ENCODE results near the gene ANTXRL.
A peak's percentile ranks its signal among the peaks of the same experiment; 100 is the strongest.
"Not testable (repeated sequence)": the region's sequence is repeated elsewhere in the genome, so short reads cannot be mapped to it uniquely, and the experiment has no call there.

Gene ANTXRL

DNA sequence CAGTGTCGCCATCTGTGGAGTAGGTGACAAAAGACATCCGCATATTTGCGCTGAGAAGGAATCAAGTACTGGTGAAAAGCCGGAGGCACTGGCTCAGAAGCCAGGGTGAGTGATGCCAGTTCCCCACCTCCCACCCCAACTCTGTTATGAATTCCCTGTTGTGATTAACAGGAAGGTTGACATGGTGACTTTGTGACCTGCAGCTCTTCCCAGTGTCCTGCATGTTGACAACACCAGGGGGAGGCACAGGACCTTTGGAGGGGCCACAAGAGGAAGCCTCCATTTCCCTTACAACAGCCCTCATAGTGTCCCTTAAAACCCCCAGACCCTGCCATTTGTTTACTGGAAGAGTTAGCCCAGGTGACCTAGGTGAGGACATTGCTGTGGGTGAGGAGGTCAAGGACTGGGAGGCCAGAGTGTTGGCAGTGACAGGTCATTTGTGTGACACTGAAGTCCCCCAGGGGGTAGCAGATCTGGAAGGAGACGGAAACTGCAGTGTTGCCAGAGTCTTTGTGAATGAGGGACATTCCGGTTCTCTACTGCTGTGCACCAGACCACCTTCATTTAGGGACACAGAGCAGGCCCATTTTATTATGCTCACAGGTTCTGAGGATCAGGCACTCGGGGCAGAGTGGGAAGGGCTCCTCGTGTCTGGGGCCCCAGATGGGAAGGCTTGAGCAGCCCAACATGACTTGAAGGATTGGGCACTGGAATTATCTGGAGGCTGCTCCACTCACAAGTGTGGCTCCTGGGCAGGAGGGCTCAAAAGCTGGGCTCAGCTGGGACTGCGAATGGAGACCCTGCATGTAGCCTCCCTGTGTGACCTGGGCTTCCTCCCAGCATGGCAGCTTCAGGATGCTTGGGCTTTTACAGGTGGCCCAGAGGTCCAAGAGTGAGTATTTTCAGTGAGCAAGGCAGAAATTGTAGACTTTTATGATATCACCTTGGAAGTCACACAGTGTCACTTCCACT lies 13.0 kb upstream of the ANTXRL start:
- DNase-seq (ENCODE audit: low read depth): no peak

GRCh38 chr10:46277840-46278239 lies 9.0 kb upstream of the ANTXRL start:
- no peak for DNase-seq (ENCODE audit: low read depth)

DNA sequence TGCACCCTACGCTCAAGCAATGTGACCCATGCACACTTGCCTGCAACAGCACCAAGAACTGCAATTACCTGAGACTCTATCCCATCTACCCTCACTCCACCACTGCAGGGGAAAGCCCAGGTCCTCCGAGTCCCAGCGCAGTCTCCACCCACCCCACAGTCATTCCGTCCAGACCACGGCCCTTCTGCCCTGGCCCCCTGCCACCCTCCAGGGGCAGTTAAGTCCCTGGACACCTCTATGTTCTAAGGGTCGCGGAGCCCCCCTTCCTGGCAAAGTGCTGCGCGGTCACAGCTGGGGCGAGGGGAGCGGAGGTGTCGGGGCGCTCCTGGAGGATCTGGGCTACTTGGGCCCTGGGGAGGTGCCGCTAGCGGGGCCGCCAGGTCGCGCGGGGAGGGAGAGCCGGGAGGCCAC lies 4.4 kb upstream of the ANTXRL start:
- not testable (repeated sequence) for DNase-seq (ENCODE audit: low read depth)

DNA sequence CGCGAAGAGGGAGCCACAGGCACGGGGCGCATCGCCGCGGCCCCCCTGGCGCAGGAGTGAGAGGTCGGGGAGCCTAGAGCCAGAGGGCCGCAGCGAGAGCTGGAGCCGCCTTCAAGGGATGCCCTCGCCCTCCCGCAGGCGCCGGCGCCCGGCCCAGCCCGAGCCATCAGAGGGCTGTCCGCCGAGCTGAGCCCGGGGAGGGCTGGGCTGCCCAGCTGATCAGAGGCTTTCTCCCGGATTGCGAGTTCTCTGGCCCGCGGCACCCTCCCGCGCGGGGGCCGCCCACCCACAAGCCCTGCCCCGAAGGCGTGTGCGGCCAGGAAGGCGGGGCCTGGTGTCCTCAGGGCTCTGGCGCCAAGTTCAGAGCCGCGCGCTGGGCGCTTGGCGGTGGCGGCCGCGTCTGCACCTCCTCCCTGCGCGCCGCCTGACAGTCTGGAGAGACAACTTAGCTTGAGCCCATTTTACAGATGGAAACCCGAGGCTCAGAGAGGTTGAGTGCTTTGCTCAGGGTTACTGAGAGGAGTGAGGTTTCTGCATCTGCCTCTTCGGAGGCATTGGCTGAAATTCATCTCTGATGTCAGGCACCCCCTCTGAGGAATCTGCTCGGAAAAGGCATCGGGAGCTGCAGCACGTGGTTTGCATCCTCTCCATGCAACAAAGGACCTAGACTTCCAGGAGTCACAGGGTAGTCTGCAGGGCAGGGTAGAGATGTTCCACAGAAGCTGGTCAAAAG lies 3.8 kb upstream of the ANTXRL start:
- DNase-seq (ENCODE audit: low read depth): peak; percentile 37

DNA sequence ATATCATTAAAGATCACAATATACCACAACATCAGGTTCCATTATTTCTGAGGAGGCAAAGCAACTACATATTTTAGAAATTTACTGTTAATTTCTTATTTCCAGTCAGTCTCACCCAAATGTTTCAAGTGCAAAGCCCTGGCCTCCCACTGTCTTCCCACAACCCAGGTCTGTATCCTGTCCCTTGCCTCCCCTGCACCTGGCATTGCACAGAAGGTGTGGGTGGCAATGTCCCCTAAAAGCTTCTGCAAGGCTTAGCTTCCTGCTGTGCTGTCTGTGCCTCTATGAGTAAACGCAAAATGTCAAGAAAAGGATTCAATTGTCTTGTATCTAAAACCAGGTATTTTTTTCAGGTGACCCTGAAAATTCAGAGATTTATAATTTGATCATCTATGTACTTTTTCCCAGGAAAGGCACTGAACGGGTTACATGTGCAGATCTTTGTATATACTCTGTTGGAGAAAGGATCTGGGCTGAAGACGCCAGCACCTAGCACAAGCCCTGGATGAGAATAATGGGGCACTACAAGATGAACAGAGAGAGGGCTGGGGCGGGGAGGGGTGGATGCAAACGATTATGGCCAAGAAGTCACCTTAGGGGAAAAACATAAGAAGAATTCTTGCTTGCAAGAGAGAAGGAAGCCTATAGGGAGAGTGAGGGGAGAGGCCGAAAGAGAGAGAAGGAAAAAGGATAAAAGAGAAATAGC lies 3.1 kb upstream of the ANTXRL start:
- DNase-seq (ENCODE audit: low read depth): no peak

- peak; percentile 61 for DNase-seq (ENCODE audit: low read depth)
Measured at GRCh38 chr10:46284286-46285229, 2.2 kb upstream of the ANTXRL start.

GRCh38 chr10:46285300-46285699 lies 1.5 kb upstream of the ANTXRL start:
- no peak for DNase-seq (ENCODE audit: low read depth)

GRCh38 chr10:46285966-46286620 lies 704 bp upstream of the ANTXRL start:
- DNase-seq (ENCODE audit: low read depth): no peak

DNA sequence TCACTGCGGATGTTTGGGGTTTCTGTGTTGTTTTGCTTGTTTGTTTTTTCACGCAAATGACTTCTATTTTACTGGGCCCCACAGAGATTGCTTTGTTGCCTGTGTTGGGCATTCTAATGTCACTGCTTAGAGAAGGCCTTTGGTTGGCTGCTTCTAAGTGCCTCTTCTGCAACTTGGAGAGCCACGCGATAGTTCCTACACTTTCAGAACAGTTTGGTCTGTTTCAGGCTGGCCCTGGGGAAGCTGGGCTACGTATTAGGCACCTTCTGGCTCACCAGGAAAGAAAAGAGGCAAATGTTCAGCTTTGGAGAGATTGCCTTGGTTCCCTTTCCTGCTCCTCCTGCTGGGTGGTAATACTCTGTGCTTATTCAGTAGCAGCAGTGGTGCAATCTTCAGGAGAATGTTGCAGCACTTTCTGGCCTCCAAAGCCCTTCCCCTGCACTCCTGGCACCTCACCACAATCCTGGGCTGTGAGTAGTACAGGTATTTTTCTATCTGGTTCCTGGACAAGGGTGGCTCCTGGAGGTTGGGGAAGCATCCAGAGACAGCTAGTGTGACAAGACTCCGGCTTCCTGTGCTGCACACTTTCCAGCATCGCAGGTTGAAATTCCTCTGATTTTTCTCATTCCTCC lies 1.2 kb downstream of the ANTXRL start:
- no peak for DNase-seq (ENCODE audit: low read depth)

DNA sequence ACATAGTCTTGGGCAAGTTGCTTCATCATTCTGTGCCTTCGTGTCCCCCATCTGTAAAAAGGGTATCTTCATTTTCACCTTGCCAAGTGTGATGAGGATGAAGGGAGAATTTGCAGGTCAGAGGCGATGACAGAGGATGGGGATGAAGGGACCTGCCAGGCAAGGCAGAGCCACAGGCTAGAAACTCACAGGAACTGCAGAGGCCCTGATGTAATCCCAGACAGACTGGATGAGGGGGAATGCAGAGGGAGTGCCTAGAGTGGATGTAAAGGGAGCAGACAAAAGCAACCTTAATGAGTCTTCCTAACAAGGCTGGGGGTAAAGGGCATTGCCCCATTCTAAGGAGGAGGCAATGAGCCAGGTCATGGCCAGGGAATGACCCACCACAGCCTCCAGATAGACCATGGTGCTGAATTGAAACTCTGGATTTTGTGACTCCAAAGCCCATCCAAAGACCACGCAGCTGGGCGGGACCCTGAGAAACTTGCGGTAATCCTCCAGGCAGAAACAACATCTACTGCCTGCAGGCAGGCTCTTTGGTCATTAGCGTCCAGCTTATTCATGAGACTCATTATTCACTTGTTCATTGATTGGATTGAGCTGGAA lies 1.9 kb downstream of the ANTXRL start:
- no peak for DNase-seq (ENCODE audit: low read depth)

- no peak for DNase-seq (ENCODE audit: low read depth)
Measured at GRCh38 chr10:46289209-46289810, 2.5 kb downstream of the ANTXRL start.

DNA sequence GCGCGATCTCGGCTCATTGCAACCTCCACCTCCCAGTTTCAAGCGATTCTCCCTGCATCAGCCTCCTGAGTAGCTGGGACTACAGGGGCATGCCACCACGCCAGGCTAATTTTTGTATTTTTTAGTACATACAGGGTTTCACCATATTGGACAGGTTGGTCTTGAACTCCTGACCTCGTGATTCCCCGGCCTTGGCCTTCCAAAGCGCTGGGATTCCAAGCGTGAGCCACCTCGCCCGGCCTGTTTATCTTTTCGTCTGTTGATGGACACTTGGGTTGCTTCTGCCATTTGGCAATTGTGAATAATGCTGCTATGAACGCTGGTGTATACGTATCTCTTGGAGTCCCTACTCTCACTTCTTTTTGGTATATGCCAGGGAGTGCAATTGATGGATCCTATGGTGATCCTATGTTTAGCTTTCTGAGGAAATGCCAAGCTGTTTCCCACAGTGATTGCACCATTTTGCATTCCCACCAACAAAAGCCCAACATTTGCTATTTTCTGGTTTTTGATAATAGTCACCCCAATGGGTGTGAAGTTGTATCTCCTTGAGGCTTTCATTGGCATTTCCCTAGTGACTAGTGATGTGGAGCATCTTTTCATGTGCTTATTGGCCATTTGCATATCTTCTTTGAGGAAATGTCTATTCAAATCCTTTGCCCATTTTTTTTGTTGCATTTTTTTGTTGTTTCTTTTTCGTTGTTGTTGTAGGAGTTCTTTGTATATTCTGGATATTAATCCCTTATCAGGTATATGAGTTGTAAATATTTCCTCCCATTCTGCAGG lies 3.5 kb downstream of the ANTXRL start:
- no peak for DNase-seq (ENCODE audit: low read depth)

DNA sequence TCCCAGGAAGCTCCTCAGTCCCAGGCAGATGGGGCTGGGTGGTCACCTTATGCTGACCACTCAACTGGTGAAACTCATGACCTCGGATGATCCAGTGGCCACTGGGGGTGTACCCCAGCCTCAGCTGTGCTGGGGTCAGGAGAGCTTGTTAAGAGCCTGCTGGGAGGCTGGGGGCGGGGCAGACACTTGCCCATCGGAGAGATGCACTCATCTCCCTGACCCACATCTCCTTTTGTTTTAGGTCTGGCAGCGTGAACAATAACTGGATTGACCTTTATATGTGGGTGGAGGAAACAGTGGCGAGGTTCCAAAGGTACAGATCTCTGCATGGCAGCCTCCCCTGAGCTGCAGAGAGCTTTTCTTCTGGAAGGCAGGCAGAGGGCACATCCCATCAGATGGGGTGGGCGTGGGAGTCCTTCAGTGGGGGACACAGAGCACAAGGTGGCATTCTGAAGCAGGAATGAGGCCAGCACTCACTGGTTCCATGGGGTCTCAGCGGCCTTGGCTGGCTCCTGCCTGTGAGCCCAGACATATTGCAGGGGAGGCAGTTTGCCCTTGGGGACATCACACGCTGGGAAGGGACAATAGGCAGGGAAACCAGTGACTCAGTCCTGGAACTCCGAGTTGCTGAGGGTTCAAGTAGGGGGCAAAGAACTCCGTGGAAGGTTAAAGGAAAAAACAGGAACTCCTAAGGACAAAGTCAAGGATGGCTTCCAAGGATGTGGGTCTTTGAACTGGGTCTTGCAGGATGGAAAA lies 5.2 kb downstream of the ANTXRL start:
- no peak for DNase-seq (ENCODE audit: low read depth)

- DNase-seq (ENCODE audit: low read depth): no peak
Measured at GRCh38 chr10:46292573-46293023, 5.8 kb downstream of the ANTXRL start.

GRCh38 chr10:46293228-46293627 lies 6.4 kb downstream of the ANTXRL start:
- no peak for DNase-seq (ENCODE audit: low read depth)

- DNase-seq (ENCODE audit: low read depth): no peak
Measured at GRCh38 chr10:46293832-46294640, 7.2 kb downstream of the ANTXRL start.

GRCh38 chr10:46294641-46295220 lies 7.9 kb downstream of the ANTXRL start:
- DNase-seq (ENCODE audit: low read depth): no peak

All from activated T-helper 9 cell treated with anti-CD3 and anti-CD28 coated beads, Interleukin-2, amount 50 U/mL, for 16 hours (primary cell).